Breast epithelium (tissue), 4 donors: ENCODE measurements around the gene RETSAT. TPM values are rescaled to one million over a fixed set of nuclear protein-coding genes. Genes with fewer than 3 reads are reported as not detected.
"Not testable (repeated sequence)": the region's sequence is repeated elsewhere in the genome, so short reads cannot be mapped to it uniquely, and the experiment has no call there.

Experiments
- DNase-seq, 2 donors: peaks; one replicate each; pipeline ENCODE4 v3.0.0-alpha.2; 2019; ENCODE audit warnings: low spot score in 2 of 2
- H3K27ac ChIP-seq, 2 donors: fragments of 200-600 bp; sonication (generic) in 1 of 2; one replicate each; pipeline ENCODE4 v1.5.1; 2016 to 2019; ENCODE audit warnings: mild to moderate bottlenecking in 1 of 2
- H3K27me3 ChIP-seq, 2 donors: fragments of 200-600 bp; sonication (generic) in 1 of 2; one replicate each; pipeline versions ENCODE4 v1.5.1 to v1.6.0; 2017 to 2019; ENCODE audit warnings: control low read depth in 1 of 2, mild to moderate bottlenecking in 1 of 2
- H3K36me3 ChIP-seq: fragments of 200-600 bp; one replicate; pipeline ENCODE4 v1.5.1; 2019
- H3K4me1 ChIP-seq, 2 donors: fragments of 200-600 bp; sonication (generic); one replicate each; pipeline ENCODE4 v1.5.1; 2016 to 2019; ENCODE audit warnings: control low read depth in 1 of 2
- H3K4me3 ChIP-seq, 3 donors: fragments of 200-600 bp; sonication (generic); 1 replicate in 2 of 3; 2 replicates in 1 of 3; pipeline ENCODE4 v1.5.1; 2016 to 2019; ENCODE audit warnings: mild to moderate bottlenecking in 3 of 3, moderate library complexity in 2 of 3
- H3K9me3 ChIP-seq, 2 donors: fragments of 200-600 bp; sonication (generic) in 1 of 2; one replicate each; pipeline ENCODE4 v1.5.1; 2016 to 2019; ENCODE audit warnings: control low read depth in 1 of 2
- CTCF ChIP-seq, 3 donors: fragments of 450-650 bp; IDR thresholded peaks; one replicate each; pipeline ENCODE4 v1.5.1; 2016 to 2017; ENCODE audit warnings: antibody characterized with exemption in 3 of 3, mild to moderate bottlenecking in 3 of 3, moderate library complexity in 3 of 3
- POLR2A ChIP-seq: fragments of 450-650 bp; IDR thresholded peaks from one replicate; pipeline ENCODE4 v1.6.1; 2016; ENCODE audit warnings: antibody characterized with exemption, mild to moderate bottlenecking, moderate library complexity
- POLR2AphosphoS5 ChIP-seq, 3 donors: sonication (generic); formaldehyde crosslinking; IDR thresholded peaks; one replicate each; pipeline ENCODE4 v1.6.1; 2017; ENCODE audit warnings: antibody characterized with exemption in 3 of 3
- intact Hi-C: fragments of 100-400 bp; cut with DNase I; formaldehyde crosslinking; loops from one replicate; pipeline ENCODE4 v1.15.1; 2023; ENCODE audit warnings: low total_unique reads
- total RNA-seq, 3 donors: library from RNA; depleted of rRNA; stranded (reverse); fragments of >200 nt; gene quantifications; one replicate each; pipeline ENCODE4 v1.1.0, GENCODE V29; 2016

Gene RETSAT
- total RNA-seq, 3 donors from 2014 or later, result 96.4 to 534 (median 101) TPM

DNA sequence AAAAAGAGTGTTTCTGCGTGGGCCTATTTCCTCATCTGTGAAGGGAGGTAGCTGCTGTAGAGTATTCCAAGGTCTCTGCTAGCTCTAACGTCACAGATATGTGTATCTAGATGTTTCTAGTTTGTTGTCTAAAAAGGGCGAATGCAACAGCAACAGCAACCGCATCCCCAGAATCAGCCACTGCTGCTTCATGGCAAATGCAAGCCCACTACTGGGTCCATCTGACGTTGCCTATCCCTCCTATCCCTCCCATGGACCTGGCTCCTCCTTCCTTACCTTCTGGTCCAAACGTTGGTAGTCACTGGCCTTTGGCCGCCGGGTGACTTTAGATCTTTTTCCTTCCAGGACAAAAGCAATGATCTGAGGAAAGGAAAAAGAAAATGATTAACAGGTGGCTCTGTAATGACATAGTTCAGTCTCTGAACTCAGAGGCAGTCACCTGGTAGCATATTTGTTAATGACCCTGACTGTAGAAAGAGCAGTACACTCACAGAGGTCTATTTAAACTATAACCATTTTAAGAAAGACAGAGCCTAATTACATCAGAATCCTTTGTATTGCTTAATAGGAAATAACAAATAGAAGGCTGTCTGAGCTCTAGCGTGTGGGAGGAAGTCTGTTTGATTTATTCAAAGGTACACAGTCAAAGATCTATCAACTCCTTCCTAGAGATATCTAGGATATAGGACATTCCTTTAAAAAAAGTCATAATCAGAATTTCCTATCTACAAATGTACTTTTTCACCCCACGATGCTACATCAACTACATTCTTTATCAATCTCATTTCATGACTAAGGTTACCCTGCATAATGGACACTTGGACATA, 29.5 kb downstream of the RETSAT start:
- intact Hi-C loops, result loop anchor here (5.0 to 10.0 kb wide), 2 partner anchors 112 to 210 kb away; partner anchors contain the start of gene MAT2A
- TF ChIP-seq CTCF (IDR thresholded peaks at IDR 0.05) (no peak), POLR2AphosphoS5 (IDR thresholded peaks at IDR 0.05) (no peak), POLR2A (no peak)
- H3K36me3 ChIP-seq, result no peaks in the 10 kb centered on the region
- H3K9me3 ChIP-seq, result no peaks in the 10 kb centered on the region
- H3K4me1 ChIP-seq, result peaks cover 5 to 19% of the 10 kb centered on the region in 2 donors
- H3K4me3 ChIP-seq, result peak overlapping the region; percentile 68 to 82 (median 81)
- peak overlapping the region; percentile 31 to 45 for H3K27ac ChIP-seq
- DNase-seq, result no peak
- H3K27me3 ChIP-seq, result no peaks in the 10 kb centered on the region

GRCh38 chr2:85323988-85324367, 30.4 kb downstream of the RETSAT start:
- H3K27me3 ChIP-seq, DNase-seq, H3K9me3 ChIP-seq, H3K36me3 ChIP-seq, H3K4me3 ChIP-seq: not testable (repeated sequence)
- H3K27ac ChIP-seq, result peak overlapping the region in 1 of 2 donors; percentile 16
- intact Hi-C loops, result loop anchor here (10.0 kb wide), 1 partner anchor 211 kb away; the partner anchor contains the start of gene MAT2A
- H3K4me1 ChIP-seq, result peaks cover 5 to 19% of the 10 kb centered on the region in 2 donors

DNA sequence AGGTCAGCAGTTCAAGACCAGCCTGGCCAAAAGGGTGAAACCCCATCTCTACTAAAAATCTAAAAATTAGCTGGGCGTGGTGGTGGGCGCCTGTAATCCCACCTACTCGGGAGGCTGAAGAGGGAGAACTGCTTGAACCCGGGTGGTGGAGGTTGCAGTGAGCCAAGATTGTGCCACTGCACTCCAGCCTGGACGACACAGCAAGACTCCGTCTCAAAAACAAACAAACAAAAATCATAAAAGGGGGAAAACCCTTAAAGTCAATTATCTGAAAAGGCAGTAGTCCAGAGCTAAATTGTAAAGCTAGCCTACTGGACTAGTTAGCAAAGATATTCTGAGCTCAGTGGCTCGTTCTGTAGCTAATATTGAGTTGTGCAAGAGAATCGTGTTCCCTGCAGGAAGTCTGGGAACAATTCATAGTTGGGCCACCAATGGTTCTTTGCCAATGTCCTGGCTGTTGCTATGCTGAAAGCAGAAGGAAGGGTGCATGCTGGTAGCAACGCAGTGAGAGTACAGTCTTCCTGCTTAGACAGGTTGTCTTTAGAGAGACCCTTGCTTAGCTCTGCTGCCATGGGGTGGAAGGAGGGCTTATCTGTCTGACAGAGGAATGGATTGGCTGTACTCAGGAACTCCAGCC, 30.9 kb downstream of the RETSAT start:
- intact Hi-C loops, result loop anchor here (10.0 kb wide), 1 partner anchor 211 kb away; the partner anchor contains the start of gene MAT2A
- H3K4me3 ChIP-seq, result no peak overlapping the region
- TF ChIP-seq POLR2AphosphoS5 (IDR thresholded peaks at IDR 0.05) (no peak), CTCF (IDR thresholded peaks at IDR 0.05) (no peak), POLR2A (no peak)
- DNase-seq, result no peak
- H3K36me3 ChIP-seq, result no peaks in the 10 kb centered on the region
- H3K27ac ChIP-seq, result peak overlapping the region in 1 of 2 donors; percentile 16
- H3K4me1 ChIP-seq, result peaks cover 5 to 19% of the 10 kb centered on the region in 2 donors
- H3K27me3 ChIP-seq, result no peaks in the 10 kb centered on the region
- no peaks in the 10 kb centered on the region for H3K9me3 ChIP-seq

DNA sequence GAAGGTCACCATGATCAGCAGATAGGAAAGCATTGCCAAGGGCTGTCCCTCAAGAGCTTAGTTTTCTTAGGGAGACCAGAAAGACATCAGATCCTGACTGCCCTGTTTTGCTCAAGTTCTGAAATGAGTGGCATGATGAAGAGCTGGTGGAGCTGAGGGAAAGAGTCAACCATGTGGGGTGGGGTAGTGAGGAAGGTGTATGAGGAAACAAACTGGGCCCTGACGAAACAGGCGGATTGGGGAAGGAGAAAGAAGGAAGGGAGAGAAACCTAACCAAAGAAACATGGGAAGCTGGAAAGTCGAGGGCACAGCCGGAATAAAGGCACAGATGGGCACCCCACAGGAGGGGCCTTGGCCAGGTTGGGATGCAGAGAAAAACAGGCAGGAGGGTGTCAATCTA, 34.5 kb downstream of the RETSAT start:
- Histone ChIP-seq H3K27me3 (no peaks in the 10 kb centered on the region), H3K9me3 (no peaks in the 10 kb centered on the region), H3K27ac (no peak overlapping the region), H3K36me3 (no peaks in the 10 kb centered on the region), H3K4me3 (no peak overlapping the region), H3K4me1 (peaks cover 2 to 5% of the 10 kb centered on the region in 2 donors)
- DNase-seq, result no peak
- intact Hi-C loops, result loop anchor here (10.0 kb wide), 2 partner anchors 215 to 1105 kb away; partner anchors contain the start of gene MAT2A
- TF ChIP-seq POLR2A (no peak), POLR2AphosphoS5 (IDR thresholded peaks at IDR 0.05) (no peak), CTCF (IDR thresholded peaks at IDR 0.05) (no peak)

GRCh38 chr2:85318222-85319074, 35.9 kb downstream of the RETSAT start:
- DNase-seq, result no peak
- H3K36me3 ChIP-seq, result no peaks in the 10 kb centered on the region
- H3K4me1 ChIP-seq, result no peaks in the 10 kb centered on the region
- H3K4me3 ChIP-seq, result no peak overlapping the region
- peak overlapping the region in 1 of 2 donors; percentile 26 for H3K27ac ChIP-seq
- no peaks in the 10 kb centered on the region for H3K9me3 ChIP-seq
- no peaks in the 10 kb centered on the region for H3K27me3 ChIP-seq
- intact Hi-C loops, result loop anchor here (10.0 kb wide), 1 partner anchor 1104 kb away; no protein-coding TSS in a partner anchor
- TF ChIP-seq POLR2AphosphoS5 (IDR thresholded peaks at IDR 0.05) (no peak), CTCF (IDR thresholded peaks at IDR 0.05) (no peak), POLR2A (no peak)

DNA sequence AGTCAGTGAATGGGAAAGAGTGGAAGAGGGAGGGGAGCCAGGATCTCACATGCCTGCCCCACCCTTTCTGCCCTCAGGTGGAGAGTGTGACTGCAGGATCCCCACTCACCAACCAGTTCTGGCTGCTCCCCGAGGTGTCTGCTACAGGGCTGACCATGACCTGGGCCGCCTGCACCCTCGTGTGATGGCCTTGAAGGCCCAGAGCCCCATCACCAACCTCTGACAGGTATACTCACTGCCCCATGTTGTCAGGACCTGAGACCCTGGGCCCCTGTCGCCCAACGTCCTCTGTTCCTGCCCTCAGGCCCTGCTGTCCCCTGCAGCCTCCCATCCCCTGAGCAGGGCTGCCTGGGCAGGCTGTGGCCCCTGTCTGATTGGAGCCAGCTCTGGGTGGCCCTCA, 38.4 kb downstream of the RETSAT start:
- H3K27me3 ChIP-seq, H3K36me3 ChIP-seq, H3K27ac ChIP-seq, H3K4me1 ChIP-seq, H3K4me3 ChIP-seq, H3K9me3 ChIP-seq, DNase-seq: not testable (repeated sequence)
- intact Hi-C loops, result loop anchor here (10.0 kb wide), 1 partner anchor 1101 kb away; no protein-coding TSS in a partner anchor
